IPS DF 6.9 (cell line): Measurements from ENCODE around the gene NTF4.
A peak's percentile ranks its signal among the peaks of the same experiment; 100 is the strongest.
"Not testable (repeated sequence)": the region's sequence is repeated elsewhere in the genome, so short reads cannot be mapped to it uniquely, and the experiment has no call there.

ENCODE experiments used
- DNase-seq: peaks from one replicate; pipeline ENCODE4 v3.0.0-alpha.2; 2013; ENCODE audit warnings: low read depth, low spot score
- H3K27ac ChIP-seq: one replicate; pipeline ENCODE4 v1.5.1; 2013; ENCODE audit warnings: low read length, control low read depth
- H3K27me3 ChIP-seq: 2 replicates; pipeline ENCODE4 v1.6.1; 2013; ENCODE audit warnings: mild to moderate bottlenecking, low read length; ENCODE audit not compliant: control insufficient read depth, insufficient read depth
- H3K36me3 ChIP-seq: 2 replicates; pipeline ENCODE4 v1.6.1; 2013; ENCODE audit warnings: low read length; ENCODE audit not compliant: control insufficient read depth, insufficient read depth
- H3K4me1 ChIP-seq: 2 replicates; pipeline ENCODE4 v1.6.1; 2013; ENCODE audit warnings: low read length; ENCODE audit not compliant: control insufficient read depth, insufficient read depth
- H3K4me3 ChIP-seq: 2 replicates; pipeline ENCODE4 v1.5.1; 2013; ENCODE audit warnings: mild to moderate bottlenecking, low read length
- H3K9me3 ChIP-seq: 2 replicates; pipeline ENCODE4 v1.6.1; 2013; ENCODE audit warnings: low read length, inconsistent platforms; ENCODE audit not compliant: control insufficient read depth, insufficient read depth
- WGBS: extraction: QIAGEN DNeasy Blood & Tissue Kit; methylation state at CpG from one replicate; pipeline ENCODE4 v1.1.7; 2013; ENCODE audit warnings: mixed read lengths, missing lambda C conversion rate; ENCODE audit not compliant: insufficient read length, insufficient coverage; 5-methylcytosine and 5-hydroxymethylcytosine counted together

The NTF4 gene

GRCh38 chr19:49020931-49021895, 43.4 kb downstream of the NTF4 start:
- DNase-seq: no peak
- no CpG with 5 or more reads among the region's 16 CpGs for WGBS
- H3K27me3 ChIP-seq: no peaks in the 10 kb centered on the region; the same call in 1 of the 2 replicates
- no peak overlapping the region for H3K4me3 ChIP-seq
- no peak overlapping the region for H3K27ac ChIP-seq
- H3K4me1 ChIP-seq: peaks cover 8% of the 10 kb centered on the region
- peaks cover under 1% of the 10 kb centered on the region; the same call in 1 of the 2 replicates for H3K36me3 ChIP-seq
- no peaks in the 10 kb centered on the region for H3K9me3 ChIP-seq

GRCh38 chr19:49020342-49020741, 44.3 kb downstream of the NTF4 start:
- Histone ChIP-seq H3K4me1 (peaks cover 8% of the 10 kb centered on the region), H3K36me3 (peaks cover 6% of the 10 kb centered on the region), H3K27me3 (no peaks in the 10 kb centered on the region; the same call in 1 of the 2 replicates), H3K9me3 (no peaks in the 10 kb centered on the region), H3K27ac (no peak overlapping the region), H3K4me3 (no peak overlapping the region)
- WGBS: no CpG with 5 or more reads among the region's 11 CpGs
- DNase-seq: no peak

DNA sequence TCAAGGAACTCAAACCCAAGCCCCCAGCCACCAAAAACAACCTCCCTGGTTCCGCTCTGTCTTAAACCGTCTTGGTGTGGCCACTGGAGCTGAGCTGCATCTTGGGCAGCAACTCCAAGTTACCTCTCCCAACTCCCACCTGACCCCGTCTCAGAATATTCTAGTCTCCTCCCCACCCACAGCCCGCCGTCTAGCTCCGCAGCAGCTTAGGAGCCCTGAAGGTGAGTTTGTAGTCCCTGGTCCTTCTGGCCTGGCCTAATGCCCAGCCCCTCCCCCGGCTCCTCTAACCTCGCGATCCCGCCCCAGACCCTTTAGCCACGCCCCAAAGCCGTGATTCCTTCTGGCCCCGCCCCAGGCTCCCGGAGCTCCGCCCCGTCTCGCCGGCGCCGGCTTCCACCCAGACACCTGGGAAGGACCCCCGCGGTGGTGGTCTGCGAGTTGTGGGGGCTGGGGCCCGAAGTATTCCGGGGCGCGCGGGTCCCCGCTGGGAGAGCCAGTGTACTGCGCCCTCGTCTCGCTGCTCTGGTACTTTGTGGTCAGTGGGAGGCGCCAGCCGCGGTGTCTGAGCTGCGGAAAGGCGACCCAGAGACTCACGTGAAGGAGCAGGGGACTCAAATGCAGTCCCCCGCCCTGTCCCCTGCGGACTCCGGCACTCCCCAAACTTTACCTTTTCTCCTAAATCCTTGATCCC, 45.2 kb downstream of the NTF4 start:
- Histone ChIP-seq H3K4me1 (peaks cover 8% of the 10 kb centered on the region), H3K4me3 (peak overlapping the region; percentile 7; the same call in 1 of the 2 replicates), H3K9me3 (no peaks in the 10 kb centered on the region), H3K27me3 (no peaks in the 10 kb centered on the region; the same call in 1 of the 2 replicates), H3K36me3 (peaks cover 15% of the 10 kb centered on the region), H3K27ac (no peak overlapping the region)
- DNase-seq: no peak
- no CpG with 5 or more reads among the region's 41 CpGs for WGBS

GRCh38 chr19:49018388-49019241, 46.0 kb downstream of the NTF4 start:
- H3K27ac ChIP-seq, DNase-seq: not testable (repeated sequence)
- WGBS: no CpG with 5 or more reads among the region's 50 CpGs

DNA sequence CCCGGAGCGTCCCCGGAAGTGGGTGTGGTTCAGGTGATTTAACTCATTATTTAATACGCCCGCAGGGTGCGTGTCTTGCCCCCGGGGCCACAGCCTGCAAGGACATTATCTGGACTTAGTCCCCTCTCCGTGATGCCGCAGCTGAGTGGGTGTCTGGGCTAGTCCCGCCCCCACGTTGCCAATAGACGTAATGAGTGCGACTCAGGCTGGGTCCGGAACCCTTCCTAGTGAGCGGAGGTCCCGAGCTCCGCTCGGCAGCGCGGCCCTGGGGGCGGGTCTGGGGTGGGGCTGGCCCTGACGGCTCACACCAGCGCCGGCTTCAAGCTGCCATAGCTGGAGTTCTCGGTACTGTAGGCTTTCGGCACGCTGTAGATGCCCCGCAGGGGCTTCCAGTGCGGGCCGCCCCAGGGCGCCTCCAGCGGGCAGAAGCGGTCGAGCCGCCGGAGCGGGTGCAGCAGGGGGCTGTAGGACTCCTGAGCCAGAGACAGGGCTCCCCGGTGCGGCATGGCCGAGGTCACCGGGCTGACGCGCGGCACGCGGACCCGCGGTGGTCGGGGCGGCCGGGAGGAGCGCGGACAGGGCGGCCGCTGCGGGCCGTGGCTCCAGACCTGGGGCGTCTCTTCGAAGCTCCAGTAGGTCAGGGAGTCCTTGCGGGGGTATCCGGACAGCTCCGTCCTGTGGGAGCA, 46.8 kb downstream of the NTF4 start:
- no peak for DNase-seq
- WGBS: no CpG with 5 or more reads among the region's 62 CpGs
- Histone ChIP-seq H3K27ac (no peak overlapping the region), H3K9me3 (no peaks in the 10 kb centered on the region), H3K4me1 (peaks cover 8% of the 10 kb centered on the region), H3K36me3 (peaks cover 21% of the 10 kb centered on the region), H3K4me3 (peak overlapping the region; percentile 35; the same call in 1 of the 2 replicates), H3K27me3 (no peaks in the 10 kb centered on the region; the same call in 1 of the 2 replicates)

More at GRCh38 chr19:49018388-49019241, 46.0 kb downstream of the NTF4 start:
- not testable (repeated sequence) for H3K27me3 ChIP-seq, H3K4me3 ChIP-seq, H3K4me1 ChIP-seq, H3K9me3 ChIP-seq
- H3K36me3 ChIP-seq: peaks cover 21% of the 10 kb centered on the region

DNA sequence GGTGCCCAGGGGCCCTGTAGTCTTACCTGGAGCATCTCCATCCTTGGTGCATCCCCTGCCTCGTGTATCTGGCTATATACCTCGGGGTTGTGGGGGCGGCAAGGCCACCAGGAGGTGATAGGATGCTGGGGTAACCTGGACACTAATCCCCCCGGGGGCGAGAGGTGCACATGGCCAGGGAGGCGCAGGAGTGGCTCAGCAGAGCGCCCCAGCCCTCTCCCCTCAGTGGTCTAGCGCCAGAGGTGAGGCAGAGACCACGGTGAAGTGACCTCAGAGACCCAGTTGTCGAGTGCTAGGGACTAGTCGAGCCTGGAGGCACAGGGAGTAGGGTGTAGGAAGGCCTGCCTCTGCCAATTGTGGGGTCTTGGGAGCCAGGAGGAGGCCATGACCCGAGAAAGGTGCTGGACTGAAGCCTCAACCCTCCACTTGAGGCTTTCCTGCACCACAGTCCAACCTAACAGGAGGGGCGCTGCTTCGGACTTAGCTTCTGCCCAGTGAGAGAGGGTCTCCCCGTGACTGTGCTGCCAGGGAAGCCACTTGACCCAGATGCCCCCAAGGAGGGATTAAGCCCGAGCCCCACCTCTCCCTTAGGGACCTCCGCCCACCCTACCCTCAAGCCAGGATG, 47.5 kb downstream of the NTF4 start, which contains the start of gene LHB:
TSS of gene LHB (minus strand) at position 51 of the 625 bp plus-strand sequence. CDS start at position 41, 10 bp downstream.
- no CpG with 5 or more reads among the region's 17 CpGs for WGBS
- Histone ChIP-seq H3K36me3 (peaks cover 22% of the 10 kb centered on the region), H3K9me3 (no peaks in the 10 kb centered on the region), H3K27ac (no peak within 1 kb of the TSS), H3K4me1 (peaks cover 8% of the 10 kb centered on the region), H3K4me3 (peak within 1 kb of the TSS; percentile 35; the same call in 1 of the 2 replicates), H3K27me3 (no peaks in the 10 kb centered on the region; the same call in 1 of the 2 replicates)
- DNase-seq: no peak

DNA sequence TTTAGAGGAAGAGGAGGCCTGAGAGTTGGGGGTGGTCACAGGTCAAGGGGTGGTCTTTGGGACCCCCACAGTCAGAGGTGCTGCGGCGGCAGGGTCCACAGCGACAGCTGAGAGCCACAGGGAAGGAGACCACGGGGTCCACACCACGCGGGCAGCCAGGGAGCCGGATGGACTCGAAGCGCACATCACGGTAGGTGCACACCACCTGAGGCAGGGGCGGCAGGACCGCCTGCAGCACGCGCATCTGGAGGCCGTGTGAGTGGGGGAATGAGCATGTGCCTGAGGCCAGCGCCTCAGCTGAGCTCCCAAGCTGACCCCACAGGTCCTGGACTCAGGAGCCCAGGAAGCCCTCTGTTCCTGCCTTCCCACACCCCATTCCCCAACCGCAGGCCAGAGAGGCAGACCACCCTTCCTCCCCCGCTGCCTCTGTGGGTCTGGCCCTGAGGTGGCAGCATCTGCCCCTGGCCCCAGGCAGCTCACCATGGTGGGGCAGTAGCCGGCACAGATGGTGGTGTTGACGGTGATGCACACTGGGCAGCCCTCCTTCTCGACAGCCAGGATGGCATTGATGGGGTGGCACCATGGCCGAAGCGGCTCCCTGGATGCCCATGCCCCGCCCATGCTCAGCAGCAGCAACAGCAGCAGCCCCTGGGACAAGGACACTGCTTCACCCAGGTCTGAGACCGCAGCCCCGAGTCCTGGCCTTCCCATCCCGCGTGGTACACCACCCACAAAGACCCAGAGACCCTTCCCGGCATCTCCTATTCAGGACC, 48.4 kb downstream of the NTF4 start:
- no peaks in the 10 kb centered on the region for H3K9me3 ChIP-seq
- no CpG with 5 or more reads among the region's 29 CpGs for WGBS
- H3K4me1 ChIP-seq: peaks cover 8% of the 10 kb centered on the region
- DNase-seq: no peak
- H3K36me3 ChIP-seq: peaks cover 27% of the 10 kb centered on the region
- H3K27me3 ChIP-seq: no peaks in the 10 kb centered on the region; the same call in 1 of the 2 replicates
- no peak overlapping the region for H3K27ac ChIP-seq
- H3K4me3 ChIP-seq: no peak overlapping the region

DNA sequence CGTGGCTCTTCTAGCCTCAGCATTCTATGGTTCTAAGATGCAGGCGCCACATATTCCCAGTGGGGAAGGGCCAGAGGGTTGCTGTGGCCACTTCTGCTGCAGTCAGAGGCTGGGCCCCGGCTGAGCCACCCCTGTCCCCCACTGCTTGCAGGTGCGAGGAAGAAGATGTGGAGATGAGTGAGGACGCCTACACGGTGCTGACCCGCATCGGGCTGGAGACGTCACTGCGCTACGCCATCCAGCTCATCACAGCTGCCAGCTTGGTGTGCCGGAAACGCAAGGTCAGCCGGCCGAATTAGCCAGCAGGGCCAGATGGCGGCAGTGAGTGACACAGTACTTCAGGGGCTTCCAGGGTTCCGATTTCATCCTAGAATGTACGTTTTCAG, 49.8 kb downstream of the NTF4 start:
- H3K36me3 ChIP-seq: peaks cover 33% of the 10 kb centered on the region
- no peak for DNase-seq
- no peaks in the 10 kb centered on the region; the same call in 1 of the 2 replicates for H3K27me3 ChIP-seq
- no peak overlapping the region for H3K27ac ChIP-seq
- H3K4me3 ChIP-seq: no peak overlapping the region
- no CpG with 5 or more reads among the region's 18 CpGs for WGBS
- peaks cover 5% of the 10 kb centered on the region for H3K4me1 ChIP-seq
- no peaks in the 10 kb centered on the region for H3K9me3 ChIP-seq
